HuH-7.5 (cell line): ENCODE measurements around the gene MT2A.

Source experiments
- DNase-seq: peaks from one replicate; pipeline ENCODE4 v3.0.0; 2011; ENCODE audit warnings: low spot score

The MT2A gene

DNA sequence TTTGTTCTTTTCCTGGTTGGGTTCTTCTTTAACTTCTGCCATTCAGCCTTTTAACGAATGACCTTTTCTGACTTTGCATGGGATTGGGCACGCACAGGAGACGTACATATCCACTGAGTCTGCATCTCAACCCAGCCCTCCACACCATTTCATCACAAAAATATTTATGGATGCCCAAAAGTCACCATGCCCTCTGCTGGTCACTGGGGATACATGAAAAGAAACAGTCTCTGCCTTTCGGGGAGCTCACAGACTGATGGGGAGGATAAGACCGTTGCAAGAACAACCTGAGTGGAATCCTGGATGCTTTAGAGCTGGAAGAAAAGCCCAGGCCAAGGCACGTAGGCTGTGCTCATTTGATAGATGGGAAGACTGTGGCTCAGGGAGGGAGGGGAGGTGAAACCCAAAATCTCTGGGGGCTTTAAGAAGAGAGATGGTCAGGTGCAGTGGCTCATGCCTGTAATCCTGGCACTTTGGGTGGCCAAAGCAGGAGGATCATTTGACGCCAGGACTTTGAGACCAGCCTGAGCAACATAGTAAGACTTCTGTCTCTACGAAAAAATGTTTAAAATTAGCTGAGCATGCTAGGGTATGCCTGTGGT lies 7.9 kb upstream of the MT2A start:
- no peak for DNase-seq

DNA sequence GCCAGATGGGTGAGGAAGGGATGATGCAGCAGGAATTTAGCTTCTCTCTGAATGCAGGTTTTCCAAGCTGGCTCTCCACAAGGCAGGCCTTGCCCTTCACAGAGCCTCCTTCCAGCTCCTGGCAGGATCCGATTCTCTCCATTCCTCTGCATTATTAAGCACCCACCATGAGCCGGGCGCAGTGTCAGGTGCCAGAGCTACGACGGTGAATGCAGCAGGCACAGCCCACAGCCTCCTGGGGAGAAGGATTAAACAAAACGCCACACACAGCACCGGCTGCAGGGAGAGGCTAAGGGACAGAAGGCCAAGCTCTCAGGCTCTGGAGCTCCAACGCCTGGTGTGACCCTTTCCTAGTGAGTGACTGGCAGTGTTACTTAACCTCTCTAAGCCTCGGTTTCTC lies 7.1 kb upstream of the MT2A start:
- DNase-seq: no peak

DNA sequence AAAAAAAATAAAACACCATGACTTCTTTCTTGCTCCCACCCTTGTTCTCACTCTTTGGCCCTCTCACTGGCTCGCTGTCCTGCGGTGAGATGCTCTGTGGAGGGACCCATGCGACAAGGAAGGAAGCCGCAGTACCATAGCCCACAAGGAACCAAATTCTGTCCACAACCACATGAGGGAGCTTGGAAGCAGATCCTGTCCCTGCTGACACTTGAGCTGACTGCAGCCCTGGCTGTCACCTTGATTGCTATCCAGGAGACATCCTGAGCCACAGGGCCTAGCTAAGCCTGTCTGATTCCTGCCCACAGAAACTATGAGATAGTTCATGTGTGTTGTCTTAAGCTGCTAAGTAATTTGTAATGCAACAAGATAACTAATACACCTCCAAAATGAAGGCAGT lies 4.8 kb upstream of the MT2A start:
- peak; percentile 45 for DNase-seq

DNA sequence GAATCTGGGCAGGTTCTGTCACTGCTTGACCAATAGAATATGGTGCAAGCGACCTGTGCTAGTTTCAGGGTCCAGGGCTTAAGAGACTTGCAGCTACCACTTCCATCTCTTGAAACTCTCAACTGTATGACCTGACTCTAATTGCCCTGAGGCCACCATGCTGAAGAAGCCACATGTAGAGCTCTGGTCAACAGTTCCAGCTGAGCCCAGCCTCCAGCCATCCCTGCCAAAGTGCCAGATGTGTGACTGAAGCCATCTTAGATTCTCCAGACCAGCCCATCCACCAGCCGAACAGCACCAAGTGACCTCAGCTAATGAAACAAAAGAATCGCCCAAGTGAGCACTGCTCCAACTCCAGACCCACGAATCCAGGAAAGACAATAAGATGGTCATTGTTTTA lies 3.4 kb upstream of the MT2A start:
- DNase-seq: no peak

DNA sequence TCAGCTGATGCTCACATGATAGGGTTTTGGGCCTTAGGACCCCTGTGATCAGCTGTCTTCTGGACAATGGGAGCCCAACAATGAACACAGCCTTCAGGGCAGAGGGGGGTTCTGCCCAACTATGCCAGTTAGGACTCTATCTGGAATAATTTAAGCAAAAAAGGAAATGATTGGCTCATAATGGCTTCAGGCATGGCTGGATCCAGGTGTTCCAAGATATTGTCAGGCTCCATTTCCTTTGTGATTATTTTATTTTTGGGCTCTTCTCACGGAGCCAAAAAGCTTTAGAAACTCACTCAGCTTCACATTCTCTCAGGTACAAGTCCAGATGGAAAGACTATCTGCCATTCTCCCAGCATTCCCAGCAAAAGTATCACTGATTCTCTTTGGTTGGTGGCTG lies 2.9 kb upstream of the MT2A start:
- no peak for DNase-seq

DNA sequence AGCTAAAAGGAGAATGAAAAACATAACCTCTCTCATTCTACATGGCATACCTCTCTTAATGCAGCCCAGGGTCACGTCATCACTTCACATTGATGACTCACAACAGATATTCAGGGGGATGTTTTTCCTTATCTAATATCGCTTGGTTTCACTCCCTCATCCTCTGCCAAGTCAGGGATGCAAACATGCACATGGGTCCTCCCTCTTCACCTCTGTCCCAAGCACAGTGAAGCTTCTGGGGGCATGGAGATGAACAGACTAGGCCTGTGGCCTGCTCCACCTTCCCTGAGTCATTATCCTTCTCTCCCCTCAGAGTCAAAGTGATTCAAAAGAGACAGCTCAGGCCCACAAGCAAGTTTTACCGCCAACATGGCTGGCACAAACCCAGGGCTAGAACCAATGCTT lies 2.3 kb upstream of the MT2A start:
- no peak for DNase-seq

DNA sequence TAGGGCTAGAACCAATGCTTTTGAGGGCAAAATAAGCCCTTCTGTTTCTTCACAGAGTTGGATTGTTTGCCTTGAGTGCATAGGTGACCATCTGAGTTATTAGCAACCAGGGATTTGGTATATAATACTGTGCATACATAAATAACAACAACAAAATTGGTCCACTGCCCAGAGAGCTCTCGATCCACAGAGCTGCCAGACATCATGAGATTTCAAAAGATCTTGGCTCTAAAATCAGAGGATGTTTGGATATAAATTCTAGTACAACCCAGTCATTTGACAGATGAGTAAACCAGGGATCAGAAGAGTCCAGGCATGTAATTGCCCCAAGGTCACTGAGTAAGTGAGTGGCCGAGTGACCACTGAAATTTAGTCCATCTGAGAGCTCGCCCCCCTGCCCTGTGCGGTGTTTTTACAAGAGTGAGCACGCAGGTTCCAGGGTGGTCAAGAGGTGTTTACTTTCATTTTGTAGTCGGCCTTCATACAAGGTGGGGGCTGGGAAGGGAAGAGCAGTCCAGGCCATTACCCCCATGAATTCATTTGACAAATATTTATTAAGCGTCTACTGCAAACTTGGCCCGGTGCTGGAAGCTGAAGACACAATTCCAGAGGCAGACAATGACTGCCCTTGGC lies 1.8 kb upstream of the MT2A start:
- no peak for DNase-seq

DNA sequence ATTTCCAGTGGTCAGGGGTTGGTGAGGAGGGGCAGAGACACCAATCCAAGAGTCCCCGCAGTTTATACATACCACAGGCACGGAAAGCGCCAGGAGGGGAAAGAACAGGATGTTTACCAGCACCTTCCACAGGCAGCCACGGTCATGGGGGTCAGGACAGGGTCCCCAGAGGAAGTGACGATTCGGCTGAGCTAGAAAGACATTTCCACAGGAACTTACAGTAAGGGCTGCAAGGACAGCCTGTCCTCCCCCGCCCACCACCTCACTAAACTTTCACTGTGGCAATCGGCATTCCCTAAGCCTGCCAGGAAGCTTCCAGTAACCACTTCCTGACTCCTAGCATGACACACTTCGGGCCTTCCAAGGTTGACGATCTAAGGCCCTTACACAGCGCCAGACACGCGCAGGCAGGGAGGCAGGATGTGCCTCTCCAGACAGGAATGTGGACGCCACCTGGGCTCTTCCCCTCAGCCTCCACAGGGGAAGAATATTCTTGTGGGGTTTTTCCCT lies 1.2 kb upstream of the MT2A start:
- DNase-seq: no peak

DNA sequence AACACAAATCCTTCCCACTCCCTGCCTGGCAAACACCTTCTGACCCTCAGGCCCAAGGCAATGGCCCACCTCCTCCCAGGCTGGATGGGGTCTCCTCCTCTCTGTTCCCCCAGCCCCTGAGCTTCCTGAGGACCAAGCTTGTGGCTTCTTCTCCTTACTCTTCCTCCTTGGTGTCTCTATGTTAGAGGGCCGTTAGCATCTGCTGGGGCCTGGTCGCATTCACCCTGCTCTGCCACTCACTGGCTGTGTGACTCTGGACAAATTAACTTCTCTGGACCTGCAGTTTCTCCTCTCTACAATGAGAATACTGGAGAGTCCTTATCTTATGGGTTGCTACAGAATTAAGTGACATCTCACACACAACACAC lies 725 bp upstream of the MT2A start:
- DNase-seq: no peak

DNA sequence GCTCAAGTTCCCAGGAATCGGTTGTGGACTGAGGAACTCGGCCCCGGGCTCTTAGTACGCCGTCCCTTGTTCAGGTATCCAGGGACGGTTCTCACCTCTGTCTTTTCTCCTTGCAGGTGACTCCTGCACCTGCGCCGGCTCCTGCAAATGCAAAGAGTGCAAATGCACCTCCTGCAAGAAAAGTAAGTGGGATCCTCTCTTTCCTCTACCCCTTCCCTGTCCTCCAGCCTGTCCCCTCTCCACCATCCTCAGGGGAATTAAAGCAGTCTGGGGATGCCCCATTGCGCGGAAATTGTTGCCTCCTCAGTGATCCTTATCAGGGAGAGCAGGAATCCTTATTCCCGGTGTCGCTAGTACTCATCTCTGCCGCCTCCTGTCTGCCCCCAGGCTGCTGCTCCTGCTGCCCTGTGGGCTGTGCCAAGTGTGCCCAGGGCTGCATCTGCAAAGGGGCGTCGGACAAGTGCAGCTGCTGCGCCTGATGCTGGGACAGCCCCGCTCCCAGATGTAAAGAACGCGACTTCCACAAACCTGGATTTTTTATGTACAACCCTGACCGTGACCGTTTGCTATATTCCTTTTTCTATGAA lies 585 bp downstream of the MT2A start:
- DNase-seq: no peak

DNA sequence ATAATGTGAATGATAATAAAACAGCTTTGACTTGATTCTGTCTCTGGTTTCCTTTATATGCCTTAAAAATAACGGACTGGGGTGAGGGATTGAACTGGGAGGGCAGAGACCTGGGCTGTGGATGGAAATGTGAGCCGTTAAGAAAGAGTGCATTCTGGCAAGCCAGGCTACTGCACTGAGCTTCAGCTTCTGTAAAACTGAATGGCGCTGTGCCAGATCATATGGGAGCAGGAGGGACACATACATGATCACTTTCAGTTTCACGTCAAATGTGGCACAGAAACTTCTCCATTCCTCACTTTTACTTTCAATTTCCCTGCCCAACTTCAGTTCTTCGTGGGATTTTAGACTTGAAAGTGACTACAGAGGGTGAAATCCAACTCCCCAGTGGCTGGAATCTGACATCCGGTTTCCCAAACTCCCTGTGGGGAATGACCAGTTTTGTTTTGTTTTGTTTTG lies 1.1 kb downstream of the MT2A start:
- DNase-seq: no peak

DNA sequence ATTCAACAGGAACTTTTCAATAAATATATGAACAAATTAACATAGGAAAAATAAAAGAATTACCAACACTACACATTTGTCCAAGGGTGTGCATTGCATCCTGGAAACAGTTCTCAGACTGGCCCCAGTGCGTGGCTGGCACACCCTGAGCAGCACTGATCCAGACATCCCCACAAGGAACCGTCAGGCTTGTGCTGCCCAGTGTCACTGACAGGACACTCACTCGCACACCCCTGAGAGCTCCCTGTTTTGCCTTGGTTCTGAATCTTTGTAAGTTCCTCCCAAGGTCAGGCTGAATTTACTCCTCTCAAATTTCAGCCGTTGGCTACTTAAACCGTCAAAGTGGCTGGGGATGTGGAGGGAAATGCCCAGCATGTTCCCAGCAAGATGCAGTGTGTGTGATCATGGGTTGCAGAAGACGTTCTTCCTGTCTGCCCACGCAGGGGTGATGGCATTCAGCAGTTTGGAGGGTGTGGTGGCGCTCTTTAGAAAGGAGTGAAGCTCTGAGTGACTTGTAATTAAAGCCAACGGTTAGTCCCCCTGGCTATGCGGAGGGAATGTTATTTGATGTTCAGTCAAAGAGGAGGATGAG lies 1.7 kb downstream of the MT2A start:
- DNase-seq: no peak

DNA sequence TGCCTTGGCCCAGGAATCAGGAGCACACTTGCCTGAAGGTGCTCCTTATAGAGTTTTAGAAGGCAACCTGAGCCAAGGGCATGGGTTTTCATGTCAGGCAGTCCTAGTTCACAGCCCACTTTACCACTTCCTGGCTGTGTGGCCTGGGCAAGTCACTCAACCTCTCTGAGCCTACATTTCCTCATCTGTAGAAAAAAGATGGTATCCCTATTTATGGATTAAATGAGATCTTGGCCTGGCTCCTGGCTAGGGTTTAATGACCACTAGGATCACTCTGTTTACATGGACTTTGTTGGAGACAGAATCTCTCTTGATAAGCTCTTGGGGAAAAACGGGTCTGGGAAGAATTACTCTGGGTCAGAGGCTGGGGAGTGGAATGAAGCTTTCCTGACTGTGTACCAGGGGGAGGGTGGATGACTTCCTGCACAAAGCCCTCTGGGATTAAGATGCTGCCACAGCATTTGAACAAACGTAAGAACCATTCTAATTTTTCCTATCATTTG lies 2.3 kb downstream of the MT2A start:
- no peak for DNase-seq

DNA sequence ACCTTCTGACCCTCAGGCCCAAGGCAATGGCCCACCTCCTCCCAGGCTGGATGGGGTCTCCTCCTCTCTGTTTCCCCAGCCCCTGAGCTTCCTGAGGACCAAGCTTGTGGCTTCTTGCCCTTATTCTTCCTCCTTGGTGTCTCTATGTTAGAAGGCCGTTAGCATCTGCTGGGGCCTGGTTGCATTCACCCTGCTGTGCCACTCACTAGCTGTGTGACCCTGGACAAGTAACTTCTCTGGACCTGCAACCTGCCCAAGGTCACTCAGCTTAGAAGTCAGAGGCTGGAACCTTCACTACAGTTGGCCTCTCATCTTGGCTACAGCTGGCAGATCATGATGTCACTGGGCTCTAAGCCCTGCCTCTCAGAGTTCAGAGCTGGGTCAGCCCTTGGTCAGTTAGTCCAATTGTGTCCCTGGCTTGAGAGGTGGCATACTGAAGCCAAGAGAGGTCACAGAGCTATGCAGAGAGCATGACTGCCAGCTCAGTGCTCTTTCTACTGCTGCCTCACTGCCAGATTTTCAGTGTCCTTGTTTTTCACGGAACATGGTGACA lies 3.0 kb downstream of the MT2A start:
- DNase-seq: no peak

DNA sequence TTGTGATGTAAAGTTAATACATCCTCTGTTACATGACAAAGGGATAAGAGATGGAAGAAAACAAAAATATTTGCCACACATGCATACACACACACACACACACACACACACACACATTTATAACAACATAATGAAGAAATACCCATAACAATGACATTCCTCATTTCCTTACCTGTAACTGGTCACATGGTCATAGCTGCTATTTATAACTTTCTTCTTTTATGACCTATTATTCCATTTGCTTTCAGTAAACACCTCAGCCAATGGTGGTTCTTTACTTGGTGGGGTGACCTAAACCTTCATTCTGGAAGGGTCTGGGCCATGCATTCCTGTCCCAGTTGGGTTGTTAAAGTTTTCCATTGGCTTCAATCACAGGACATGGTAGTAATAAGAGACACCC lies 5.3 kb downstream of the MT2A start:
- DNase-seq: no peak

DNA sequence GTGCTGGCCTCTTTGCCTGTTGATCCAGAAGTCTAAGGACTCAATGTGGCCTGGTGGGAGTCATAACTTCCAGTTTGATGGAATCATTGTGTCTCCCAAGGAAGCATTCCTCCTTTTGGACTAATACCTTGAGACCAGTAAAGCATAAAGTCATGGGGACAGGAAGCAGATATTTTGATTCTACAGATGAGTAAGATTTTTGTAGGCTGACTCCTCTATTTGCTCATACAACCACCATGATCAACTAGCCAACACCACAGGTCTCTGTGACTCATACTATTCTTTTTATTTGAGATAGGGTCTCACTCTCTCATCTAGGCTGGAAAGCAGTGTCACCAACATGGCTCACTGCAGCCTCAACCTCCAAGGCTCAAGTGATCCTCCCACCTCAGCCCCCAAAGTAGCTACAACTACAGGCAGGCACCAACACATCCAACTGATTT lies 6.2 kb downstream of the MT2A start:
- DNase-seq: no peak

DNA sequence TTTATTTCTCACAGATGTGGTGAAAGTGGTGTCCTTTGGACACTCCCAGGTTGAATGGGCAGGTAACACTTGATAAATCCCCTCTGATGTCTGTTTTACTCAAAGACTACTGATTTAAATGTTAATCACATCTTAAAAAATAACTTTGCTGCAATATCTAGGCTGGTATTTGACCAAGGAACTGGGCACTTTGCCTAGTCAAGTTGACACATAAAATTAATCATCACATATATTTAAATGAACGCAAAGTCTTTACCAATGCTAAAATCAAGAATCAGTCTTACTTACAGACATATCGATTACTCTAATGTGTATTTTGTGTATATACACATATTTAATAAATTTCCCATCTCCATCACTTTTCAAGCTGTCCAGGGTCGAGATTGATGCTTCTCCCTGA lies 7.0 kb downstream of the MT2A start:
- no peak for DNase-seq

DNA sequence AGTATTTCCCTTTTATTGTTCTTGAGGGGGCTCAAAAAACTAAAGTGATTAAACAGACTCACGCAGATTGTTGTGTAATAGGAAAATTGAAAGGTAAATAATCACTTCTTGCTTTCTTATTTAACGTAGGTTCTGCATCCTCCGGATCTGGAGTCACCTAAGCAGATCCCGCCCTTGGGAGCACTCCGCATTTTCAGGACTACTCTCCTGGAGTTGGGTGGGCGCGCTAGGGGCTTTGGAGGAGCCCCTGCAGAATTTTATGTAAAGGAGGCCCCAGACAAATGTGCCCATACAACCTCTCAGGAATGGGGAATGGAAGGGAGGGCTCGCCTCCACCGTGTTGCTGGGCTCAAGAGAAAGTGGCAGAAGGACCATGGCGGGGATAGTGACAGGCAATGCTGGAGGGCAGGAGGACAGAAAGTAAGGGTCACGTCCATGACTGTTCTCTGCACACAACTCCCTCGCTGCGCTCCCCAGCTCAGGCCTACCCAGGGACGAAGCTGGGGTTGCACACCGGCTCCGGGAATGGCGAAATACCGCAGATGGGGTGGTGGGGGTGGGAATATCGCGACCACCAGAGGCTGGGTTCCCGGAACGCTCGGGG lies 8.3 kb downstream of the MT2A start:
- DNase-seq: no peak

DNA sequence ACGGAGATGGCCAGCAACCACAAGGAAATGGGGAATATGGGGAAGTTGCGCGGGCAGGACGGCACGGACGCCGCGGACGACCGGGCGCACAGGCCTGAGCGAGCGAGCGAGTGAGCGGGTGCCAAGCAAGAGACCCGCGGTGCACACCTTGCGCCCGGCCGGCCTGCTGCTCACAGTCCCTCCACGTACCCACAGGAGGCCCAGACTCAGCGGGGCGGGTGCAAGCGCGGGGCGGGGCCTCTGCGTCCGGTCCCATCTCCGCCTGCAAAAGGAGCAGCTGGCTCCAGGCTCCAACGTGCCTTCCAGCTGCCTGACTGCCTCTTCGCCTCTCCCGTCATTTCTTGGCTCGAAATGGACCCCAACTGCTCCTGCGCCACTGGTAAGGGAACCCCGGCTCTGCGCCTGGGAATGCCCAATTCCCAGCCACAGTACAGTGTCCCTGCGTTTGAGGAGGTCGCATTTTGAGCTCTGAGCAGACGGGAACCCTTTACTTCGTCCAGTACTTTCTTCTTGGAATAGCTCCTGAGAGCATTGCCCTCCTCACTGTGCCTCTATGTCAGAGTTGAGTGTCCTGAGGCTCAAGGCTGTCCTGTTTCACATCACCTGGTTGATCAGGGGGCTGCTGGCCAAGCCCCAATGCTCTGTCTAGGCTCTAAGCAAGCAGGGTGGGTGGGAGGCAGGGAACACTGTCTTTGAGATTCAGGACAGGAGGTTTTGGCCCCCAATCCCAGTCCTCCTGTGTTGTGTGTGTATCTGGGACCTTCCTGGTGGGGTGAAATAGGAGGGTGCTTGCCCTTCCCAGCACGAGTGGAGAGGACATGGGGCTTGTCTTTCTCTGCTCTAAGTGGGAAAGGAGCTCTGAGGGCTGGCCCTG lies 9.1 kb downstream of the MT2A start:
- no peak for DNase-seq

DNA sequence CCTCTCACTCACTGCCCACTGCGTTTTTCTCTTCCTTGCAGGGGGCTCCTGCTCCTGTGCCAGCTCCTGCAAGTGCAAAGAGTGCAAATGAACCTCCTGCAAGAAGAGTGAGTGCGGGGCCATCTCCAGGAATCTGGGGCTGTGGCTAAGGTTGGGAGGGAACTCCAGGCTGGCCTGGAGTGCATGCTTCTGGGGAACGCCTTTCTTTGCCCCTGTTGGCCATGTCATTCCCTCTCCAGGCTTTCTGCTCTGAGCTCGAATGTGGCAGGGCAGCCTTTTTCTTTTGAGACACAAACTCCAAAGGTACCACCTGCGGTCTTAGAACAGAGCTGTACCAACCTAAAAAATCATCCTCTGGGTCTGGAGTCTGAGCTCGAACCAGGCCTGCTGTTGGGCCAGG lies 9.8 kb downstream of the MT2A start:
- no peak for DNase-seq

DNA sequence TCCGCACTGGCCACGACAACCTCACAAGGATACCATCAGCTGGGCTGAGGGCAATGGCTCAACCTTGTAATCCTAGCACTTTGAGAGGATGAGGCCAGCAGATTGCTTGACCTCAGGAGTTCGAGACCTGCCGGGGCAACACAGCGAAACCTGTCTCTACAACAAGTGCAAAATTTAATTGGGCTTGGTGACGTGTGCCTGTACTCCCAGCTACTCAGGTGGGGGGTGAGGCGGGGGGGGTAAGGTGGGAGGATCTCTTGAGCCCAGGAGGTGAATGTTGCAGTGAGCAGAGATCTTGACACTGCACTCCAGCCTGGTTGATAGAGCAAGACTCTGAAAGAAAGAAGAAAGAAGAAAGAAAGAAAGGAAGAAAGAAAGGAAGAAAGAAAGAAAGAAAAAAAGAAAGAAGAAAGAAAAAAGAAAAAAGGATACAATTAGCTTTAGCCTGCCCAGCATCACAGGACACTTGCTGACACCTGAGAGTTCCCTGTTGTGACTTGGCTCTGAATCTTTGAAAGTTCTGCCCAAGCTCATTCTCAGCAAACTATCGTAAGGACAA lies 12.0 kb downstream of the MT2A start:
- DNase-seq: no peak
